GM10266 (cell line): Measurements from ENCODE around the gene KNDC1.

ENCODE experiments used
- DNase-seq: peaks from one replicate; pipeline ENCODE4 v3.0.0; 2012; ENCODE audit errors: extremely low spot score
- CTCF ChIP-seq: IDR thresholded peaks from 2 replicates; pipeline ENCODE4 v1.5.1; 2012; ENCODE audit warnings: mild to moderate bottlenecking, low read depth; ENCODE audit not compliant: control insufficient read depth, insufficient read depth; ENCODE audit errors: missing control alignments

Gene KNDC1

GRCh38 chr10:133182791-133183645, 23.0 kb downstream of the KNDC1 start:
- DNase-seq: no peak
- TF ChIP-seq CTCF: no peak

- TF ChIP-seq CTCF: no peak
- DNase-seq: no peak
Observed at GRCh38 chr10:133183646-133184378, 23.8 kb downstream of the KNDC1 start.

- no peak for TF ChIP-seq CTCF
- DNase-seq: no peak
Observed at GRCh38 chr10:133184591-133185244, 24.7 kb downstream of the KNDC1 start.

GRCh38 chr10:133185421-133185820, 25.4 kb downstream of the KNDC1 start:
- DNase-seq: no peak
- TF ChIP-seq CTCF: no peak

- TF ChIP-seq CTCF: no peak
- DNase-seq: no peak
Observed at GRCh38 chr10:133185916-133186315, 25.9 kb downstream of the KNDC1 start.

GRCh38 chr10:133186416-133187090, 26.5 kb downstream of the KNDC1 start:
- DNase-seq: no peak
- TF ChIP-seq CTCF: no peak
